ENCODE data around the gene NKD1.

DNA sequence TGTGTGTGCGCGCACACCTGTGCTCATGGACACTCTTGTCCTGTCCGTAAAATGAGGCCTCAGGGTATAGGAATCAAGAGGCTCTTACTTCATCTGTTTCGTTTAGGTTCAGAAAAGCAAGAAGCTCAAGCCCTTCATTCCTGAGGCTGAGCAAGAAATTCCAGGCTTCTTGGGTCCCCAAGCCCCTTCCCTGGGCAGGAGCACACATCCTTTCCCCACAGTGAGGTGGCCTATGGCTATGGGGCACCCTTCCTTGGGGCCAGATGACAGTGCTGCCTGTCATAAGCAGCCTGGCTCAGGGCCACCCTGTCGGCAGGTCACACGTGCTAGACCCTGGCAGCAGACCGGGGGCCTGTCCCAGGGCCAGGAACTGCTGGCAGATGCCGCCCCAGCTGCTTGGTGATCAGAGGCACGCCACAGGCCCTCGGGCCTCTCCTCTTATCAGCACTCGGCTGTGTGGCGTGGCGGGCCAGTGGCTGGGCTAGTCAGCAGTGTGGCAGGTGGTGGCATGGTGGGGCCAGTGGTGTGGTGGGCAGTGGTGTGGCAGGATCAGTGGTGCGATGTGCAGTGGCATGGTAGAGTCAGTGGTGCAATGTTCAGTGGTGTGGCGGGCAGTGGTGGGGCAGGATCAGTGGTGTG, 50.2 kb downstream of the NKD1 start:
- TF ChIP-seq CTCF (IDR thresholded peaks at IDR 0.05) (no peak), EP300 (IDR thresholded peaks at IDR 0.05) (no peak), POLR2A (IDR thresholded peaks at IDR 0.05) (no peak), POLR2AphosphoS5 (IDR thresholded peaks at IDR 0.05) (no peak)

All from sigmoid colon (tissue), 4 donors.